Measurements from ENCODE around the gene PTGER3.

- no peak for TF ChIP-seq REST (IDR thresholded peaks at IDR 0.05; ENCODE audit: low read depth, low read length)
- no peak for TF ChIP-seq CTCF (IDR thresholded peaks at IDR 0.05)
- no peak for TF ChIP-seq POLR2AphosphoS5 (IDR thresholded peaks at IDR 0.05; ENCODE audit: low read depth, low read length)
- no peak for TF ChIP-seq GABPA (IDR thresholded peaks at IDR 0.05; ENCODE audit: low read depth)
- no peak for TF ChIP-seq RAD21 (IDR thresholded peaks at IDR 0.05; ENCODE audit: low read length)
- TF ChIP-seq MXI1 (IDR thresholded peaks at IDR 0.05; ENCODE audit: low read depth, low read length), result no peak
- no peak for TF ChIP-seq TAF1 (IDR thresholded peaks at IDR 0.05; ENCODE audit: borderline replicate concordance, low read depth, low read length)
- no peak for TF ChIP-seq IRF3 (IDR thresholded peaks at IDR 0.05; ENCODE audit: low read depth, low read length)
- TF ChIP-seq RXRA (IDR thresholded peaks at IDR 0.05; ENCODE audit: borderline replicate concordance, low read depth), result no peak
Observed at GRCh38 chr1:70945251-70945650, 102.4 kb downstream of the PTGER3 start.

All from SK-N-SH (cell line).